Activated naive CD4-positive, alpha-beta T cell treated with anti-CD3 and anti-CD28 coated beads, Interleukin-2, amount 50 U/mL, for 16 hours (primary cell): Measurements from ENCODE around the gene ARPC2.

Experiments
- DNase-seq: peaks from one replicate; pipeline ENCODE4 v3.0.0-alpha.2; 2020

ARPC2 gene

DNA sequence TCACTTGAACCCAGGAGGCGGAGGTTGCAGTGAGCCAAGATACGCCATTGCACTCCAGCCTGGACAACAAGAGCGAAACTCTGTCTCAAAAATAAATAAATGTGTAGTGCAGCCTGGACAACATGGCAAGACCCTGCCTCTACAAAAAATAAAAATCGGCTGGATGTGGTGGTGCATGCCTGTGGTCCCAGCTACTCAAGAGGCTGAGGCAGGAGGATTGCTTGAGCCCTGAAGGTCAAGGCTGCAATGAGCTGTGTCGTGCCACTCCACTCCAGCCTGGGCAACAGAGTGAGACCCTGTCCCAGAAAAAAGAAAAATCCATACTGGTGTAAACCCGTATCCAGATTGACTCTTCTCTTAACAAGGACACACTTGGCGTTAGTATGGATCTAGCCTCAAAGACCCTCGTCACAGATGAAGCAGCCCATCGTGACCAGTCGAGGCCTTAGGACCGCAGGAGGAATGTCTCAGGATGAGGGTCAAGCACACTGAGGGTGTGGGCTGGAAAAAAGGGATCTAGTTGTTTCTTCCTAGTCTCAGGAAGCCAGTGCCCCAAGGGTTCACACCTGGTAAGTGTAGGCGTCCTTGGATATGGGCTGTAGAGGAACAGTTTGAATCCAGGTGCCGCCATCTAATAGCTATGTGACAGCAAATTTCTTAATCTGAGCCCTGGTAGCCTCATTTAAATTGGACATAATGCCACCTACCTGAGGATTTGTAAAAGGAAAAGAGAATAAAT lies 39.8 kb downstream of the ARPC2 start:
- DNase-seq: no peak

DNA sequence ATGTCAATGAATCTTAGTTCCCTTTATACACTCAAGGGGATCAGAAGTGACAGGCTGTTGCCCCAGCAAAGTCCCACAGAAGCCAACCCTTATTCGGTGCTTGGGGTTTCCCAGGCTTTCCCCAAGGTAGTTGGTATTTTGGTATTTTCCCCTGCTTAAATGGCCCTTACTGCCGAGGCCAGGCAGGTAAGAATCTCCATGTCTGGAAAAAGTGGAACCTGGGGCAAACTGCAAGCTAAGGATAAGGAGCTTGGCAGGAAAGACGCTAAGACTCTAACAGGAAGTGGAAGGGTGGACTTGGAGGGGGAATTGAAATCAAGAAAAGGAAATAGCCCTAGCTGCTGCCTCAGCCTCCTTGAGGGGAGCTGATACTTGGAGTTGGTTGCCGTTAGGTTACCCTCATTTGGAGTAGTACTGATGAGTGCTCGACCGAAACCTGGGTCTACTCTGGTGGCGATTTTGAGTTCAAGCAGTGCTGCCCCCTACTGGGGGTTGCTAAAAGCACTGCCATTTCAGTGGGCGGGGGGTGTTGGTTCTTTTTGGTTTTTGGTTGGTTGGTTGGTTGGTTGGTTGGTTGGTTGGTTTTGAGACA lies 40.5 kb downstream of the ARPC2 start:
- DNase-seq: peak; percentile 61

DNA sequence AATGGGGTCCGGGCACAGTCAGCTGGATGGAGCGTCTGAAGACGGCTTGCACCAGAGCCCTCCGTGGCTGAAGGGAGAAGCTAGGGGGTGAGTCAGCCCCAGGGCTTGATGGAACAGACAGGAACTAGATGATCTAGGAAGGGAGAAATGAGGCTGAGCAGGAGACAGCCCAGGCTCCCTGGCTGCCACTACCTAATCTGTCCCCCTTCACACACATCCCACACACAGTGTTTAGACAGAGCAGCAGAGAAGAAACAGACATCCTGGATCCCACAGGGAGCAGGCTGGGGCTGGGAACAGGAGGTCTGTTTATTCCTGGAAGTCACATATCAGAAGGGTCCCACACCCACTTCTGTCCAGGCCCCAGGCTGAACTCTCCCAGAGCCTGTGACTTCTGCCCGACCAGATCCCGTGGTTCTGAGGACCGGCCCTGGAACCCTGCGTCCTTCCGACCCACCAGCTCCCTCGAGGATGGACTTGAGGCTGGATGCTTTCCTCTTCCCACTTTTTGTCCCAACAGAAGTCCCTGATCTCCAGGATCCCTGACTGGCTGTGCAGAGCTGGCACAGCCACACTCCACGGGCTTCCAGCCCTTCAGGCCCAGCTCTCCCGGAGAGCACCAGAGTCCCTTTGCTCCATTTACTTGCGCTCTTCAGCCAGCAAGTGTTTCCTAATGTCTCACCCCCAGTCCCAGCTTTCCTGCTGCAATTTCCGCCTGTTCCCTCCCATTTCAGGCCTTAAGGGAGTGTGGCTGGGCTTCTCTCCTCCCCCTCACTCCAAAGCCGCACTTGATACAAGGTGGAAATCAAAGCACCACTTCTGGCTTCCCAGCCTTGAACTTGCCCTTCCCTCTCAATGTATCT lies 42.3 kb downstream of the ARPC2 start:
- DNase-seq: no peak

DNA sequence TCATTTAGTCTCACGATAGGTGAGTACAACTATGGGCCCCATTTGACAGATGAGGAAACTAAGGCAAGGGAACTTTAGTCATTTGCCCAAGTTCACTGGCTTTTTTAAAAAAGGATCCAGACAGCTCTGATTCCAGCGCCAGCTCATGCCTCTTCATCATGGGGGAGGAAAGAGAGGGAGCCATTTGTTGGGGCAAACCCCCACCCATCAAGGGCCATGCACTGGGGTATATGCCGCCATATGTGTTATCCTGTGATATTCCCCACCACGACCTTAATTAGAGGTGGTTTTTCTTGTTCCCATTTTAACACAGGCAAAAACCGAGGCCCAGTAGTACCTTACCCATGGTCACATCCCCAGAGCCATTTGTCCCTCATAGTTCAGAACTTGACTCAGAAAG lies 43.2 kb downstream of the ARPC2 start:
- no peak for DNase-seq

DNA sequence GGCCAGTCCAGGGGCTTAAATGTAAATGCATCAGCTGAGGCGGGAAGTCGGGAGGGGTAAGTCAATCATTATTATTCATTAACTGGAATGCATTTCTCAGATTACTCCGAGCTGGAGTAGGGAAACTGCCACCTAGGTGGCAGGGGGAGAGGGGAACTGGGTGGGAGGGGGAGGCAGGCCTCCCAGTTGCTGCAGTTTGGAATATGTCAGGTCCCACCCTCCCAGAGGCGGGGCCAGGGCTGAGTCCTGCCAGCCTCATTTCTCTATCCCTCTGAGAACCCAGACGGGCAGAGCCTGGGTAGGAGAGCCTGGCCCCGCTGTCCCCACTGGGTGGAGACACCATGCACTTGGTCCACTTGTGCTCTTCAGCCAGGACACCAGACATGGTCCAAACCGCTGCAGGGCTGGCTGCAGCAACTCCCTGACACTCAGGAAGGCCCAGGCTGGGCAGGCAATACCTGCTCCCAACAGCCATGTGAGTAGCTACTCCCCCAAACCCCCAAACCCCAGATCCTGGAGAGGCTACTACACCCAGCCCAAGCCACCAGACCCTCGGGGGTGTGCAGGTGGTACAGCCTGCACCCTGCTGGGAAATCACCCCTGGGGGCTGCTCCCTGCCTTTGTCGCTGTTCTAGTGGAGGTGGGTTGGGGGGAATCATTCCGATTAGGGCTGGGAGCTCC lies 43.9 kb downstream of the ARPC2 start, which contains the start of gene GPBAR1:
TSS of gene GPBAR1 (plus strand) at position 274 of the 681 bp plus-strand sequence. CDS start 1,710 bp downstream, outside the sequence.
- DNase-seq: no peak

DNA sequence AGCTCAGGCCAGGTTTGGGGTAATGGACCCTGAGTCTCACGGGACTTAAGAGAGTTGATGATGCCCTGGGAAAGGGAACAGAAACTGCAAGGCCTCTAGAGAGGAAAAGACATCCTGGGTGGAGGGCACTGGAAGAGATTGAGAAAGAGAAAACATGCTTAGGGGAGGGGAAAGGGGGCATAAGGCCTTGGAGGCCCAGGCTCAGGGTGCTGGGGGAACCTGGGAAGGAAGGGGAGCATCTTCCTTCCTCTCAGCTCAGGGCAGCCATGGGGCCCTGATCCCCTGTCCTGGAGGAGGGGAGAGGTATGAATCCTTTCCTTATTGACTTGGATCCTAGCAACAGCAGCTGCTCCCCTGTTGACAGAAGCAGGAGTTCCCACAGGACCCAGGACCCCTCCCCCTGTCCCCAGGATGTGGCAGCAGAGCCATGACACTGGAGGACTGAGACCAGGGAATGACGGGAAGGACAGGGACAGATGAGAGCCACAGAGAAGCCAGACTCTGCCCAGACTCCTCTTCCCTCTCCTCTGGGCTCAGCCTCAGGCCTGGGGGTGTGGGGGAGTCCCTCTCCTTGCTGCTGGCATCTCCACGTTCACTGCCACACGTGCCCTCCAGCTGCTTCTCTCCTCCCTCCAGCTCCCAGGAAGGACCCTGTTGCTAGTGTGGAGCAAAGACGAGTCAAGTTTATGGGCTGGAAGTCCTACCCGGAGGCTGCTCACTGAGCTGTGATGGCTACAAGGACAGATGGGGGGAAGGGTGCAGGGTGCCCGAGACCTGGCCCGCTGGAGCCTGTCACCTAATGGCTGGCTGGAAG lies 44.6 kb downstream of the ARPC2 start:
- no peak for DNase-seq

DNA sequence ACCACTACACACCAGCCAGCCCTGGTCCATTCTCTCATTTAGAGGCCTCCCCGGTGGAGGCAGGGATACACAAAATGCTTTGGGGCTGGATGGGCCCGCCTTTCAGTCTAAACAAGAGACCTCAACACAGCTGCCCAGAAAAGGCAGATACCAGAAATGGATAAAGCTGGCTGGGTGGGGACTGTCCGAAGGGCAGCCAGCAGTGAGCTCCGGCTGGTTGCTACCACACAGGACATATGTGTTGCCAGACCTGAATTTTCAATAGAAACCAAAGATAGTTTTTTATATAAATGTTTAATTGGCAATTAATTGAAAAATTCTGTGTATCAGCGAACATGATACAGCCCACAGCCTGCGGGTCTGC lies 45.2 kb downstream of the ARPC2 start:
- DNase-seq: no peak

DNA sequence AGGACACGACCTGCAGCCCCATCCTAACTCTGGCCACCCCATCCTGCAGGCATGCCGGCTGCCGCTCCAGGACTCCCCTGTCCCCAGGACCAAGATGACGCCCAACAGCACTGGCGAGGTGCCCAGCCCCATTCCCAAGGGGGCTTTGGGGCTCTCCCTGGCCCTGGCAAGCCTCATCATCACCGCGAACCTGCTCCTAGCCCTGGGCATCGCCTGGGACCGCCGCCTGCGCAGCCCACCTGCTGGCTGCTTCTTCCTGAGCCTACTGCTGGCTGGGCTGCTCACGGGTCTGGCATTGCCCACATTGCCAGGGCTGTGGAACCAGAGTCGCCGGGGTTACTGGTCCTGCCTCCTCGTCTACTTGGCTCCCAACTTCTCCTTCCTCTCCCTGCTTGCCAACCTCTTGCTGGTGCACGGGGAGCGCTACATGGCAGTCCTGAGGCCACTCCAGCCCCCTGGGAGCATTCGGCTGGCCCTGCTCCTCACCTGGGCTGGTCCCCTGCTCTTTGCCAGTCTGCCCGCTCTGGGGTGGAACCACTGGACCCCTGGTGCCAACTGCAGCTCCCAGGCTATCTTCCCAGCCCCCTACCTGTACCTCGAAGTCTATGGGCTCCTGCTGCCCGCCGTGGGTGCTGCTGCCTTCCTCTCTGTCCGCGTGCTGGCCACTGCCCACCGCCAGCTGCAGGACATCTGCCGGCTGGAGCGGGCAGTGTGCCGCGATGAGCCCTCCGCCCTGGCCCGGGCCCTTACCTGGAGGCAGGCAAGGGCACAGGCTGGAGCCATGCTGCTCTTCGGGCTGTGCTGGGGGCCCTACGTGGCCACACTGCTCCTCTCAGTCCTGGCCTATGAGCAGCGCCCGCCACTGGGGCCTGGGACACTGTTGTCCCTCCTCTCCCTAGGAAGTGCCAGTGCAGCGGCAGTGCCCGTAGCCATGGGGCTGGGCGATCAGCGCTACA lies 45.9 kb downstream of the ARPC2 start:
- DNase-seq: no peak

DNA sequence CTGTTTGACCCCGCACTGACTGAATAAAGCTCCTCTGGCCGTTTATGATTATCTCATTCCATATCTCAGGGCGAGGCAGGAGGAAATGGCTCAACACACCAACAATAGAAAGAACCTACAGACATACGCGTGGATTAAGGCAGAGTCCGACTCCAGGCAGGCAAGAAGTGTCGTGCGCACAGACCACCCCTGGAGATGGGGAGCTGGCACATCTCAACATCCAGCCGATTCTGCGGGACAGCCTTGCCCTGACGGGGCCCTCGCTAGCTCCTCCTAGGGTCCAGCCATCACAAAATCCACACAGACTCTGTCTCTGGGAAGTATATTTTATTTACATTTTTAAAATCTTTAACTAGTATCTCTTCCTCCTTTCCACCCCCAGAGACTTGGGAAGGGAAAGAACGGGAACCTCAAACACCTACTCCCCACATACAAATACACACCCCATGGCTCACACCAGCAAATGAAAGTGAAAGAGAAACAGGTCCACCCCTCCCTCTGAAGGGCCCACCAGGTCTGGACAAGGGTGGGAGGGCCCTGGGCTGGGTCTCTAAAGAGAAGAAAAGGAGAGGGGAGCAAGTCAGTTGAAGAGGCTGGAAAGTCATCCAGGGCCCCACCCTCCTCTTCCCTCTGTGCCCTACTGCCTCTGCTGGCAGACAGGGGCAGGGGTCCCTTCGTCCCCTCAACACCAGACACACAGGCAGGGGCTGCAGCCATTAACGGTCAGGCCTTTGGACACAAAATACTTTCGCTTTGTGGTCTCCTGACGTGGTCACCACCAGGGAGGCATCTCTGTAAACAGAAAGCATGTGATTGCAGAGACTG lies 47.0 kb downstream of the ARPC2 start:
- no peak for DNase-seq

DNA sequence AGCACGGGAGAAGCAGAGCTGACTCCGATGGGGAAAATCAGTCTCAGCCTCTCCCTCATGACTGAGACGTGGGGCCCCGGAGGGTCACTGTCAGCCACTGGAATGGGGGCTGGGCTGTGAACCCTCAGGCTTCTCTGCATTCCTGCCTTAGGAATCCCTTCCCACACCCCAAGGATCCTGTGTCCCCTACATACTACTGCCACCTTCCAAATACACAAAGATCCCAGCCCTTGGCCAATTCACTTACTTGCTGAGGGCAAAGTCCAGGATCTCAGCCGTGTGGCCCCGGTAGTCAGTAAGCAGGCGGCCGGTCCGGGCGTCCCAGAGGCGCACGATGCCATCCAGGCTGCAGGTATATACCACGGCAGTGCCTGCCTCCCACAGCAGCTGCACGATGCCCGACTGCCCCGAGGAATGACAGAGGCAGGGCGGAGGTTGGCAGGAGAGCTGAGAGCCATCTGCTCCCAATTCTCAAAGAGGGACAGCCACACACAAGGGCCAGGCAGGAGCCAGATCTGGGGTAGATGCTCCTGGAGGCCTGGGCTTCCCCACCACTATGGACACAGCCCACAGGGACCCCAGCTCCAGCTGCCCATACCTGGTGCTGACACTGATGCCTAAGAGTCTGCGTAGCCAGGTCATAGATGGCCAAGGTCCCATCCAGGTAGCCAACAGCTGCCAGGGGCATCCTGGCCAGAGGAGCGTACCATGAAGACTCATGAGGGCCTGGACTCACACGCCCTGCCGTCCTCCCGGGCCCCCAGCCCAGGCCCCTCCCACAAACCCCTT lies 48.0 kb downstream of the ARPC2 start:
- no peak for DNase-seq

DNA sequence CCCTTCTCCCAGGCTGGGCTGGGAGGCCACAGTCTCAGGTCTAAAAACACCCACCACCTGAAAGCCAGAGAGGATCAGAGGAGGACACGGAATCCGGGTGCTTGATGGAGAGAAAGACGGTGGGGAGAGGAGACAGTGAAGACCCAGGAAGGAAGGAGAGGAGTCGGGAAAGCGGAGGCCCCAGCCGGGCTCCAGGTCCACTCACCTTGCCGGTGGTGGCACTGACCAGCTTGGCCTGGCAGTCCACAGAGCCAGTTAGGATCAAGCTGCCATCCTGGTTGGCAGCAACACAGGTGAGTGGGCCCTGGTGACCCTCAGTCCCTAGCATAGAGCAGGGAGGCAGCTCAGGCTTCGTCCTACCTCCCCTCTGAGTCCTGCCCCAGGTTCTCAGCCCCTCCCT lies 48.6 kb downstream of the ARPC2 start:
- no peak for DNase-seq

DNA sequence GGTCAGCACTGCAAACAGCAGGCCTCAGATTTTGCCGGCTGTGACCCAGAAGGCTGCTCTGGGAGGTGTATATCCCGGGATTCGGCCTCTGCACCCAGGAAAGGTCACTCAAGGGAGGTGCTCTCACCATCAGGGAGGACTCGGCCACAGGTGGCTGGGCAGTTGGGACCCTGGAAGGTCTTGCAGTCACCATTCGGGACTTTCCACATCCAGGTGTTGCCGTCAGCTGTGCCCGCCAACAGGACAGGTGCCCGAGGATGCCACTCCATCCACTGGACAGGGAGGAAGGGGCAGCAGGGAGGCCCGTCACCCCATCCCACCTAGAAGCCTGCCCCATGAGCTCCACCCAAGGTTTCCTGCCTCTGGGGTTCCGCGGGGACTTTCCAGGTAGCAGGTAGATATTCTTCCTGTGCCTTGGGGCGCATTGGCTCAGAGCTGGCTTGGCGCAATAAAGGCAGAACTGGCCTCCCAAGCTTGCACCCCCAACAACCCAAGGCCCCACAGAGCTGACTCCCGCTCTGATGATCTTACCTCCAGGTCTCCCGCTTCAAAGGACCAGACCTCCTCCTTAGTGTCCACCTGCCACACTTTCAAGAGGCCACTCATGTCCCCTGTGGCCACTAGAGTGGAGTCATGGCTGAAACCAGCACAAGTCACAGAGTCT lies 49.5 kb downstream of the ARPC2 start:
- no peak for DNase-seq

DNA sequence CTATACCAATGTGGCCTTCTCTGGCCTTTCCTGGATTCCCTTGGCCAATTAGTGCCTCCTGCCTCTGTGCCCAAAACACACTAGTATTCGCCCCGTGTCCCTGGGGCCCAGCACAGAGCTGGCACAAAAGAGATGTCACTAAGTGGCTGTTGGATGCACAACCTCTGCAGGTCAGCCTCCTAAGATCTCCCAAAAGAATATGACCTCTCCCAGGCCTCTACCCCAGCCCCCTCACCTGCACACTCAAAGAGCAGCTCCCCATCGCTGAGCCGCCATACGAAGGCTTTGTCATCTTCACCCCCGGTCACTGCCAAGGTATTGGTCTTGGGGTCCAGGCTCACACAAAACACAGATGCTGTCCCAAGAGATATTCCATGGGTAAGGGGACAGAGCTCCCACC lies 50.3 kb downstream of the ARPC2 start:
- DNase-seq: no peak

DNA sequence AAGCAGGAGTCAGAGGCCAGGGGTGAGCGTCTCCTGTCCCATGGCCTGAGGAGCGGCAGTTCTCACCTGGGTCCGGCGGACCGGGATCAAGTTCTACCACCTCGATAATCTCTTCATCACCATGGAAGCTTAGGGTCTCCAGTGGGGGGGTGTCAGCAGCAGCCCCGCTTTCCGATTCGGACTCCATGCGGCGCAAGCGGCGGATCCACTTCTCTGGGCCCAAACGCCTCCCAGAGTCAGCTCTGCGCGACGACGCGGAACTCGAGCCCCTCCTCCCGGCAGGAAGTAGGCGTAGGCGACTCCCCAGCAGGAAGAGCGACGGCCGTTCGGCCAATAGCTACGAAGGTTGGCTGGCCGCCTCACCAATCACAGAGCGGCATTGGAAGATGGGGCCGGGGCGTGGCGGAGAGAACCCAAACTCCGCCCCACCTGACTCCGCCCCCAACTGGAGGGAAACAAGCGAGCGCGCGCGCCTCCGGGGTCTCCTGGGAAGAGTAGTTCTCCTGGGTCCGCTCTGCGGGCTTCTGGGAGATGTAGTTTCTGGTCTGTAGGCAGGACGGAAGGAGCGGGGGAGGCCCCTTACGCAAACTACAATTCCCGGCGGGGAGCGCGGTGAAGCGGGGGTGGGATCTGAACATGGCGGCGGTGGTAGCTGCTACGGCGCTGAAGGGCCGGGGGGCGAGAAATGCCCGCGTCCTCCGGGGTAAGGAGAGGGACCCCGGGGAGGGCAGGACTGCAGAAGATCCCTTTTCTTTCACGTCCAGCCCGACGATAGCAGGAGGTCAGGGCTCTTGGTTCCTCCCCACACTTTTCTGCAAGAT lies 53.1 kb downstream of the ARPC2 start, which contains the start of the genes AAMP and PNKD:
TSS of gene AAMP (minus strand) at position 238 of the 821 bp plus-strand sequence. CDS start at position 187, 51 bp downstream.
TSS of gene PNKD (plus strand) at position 620 of the 821 bp plus-strand sequence. CDS start at position 637, 17 bp downstream.
- DNase-seq: peak; percentile 100

DNA sequence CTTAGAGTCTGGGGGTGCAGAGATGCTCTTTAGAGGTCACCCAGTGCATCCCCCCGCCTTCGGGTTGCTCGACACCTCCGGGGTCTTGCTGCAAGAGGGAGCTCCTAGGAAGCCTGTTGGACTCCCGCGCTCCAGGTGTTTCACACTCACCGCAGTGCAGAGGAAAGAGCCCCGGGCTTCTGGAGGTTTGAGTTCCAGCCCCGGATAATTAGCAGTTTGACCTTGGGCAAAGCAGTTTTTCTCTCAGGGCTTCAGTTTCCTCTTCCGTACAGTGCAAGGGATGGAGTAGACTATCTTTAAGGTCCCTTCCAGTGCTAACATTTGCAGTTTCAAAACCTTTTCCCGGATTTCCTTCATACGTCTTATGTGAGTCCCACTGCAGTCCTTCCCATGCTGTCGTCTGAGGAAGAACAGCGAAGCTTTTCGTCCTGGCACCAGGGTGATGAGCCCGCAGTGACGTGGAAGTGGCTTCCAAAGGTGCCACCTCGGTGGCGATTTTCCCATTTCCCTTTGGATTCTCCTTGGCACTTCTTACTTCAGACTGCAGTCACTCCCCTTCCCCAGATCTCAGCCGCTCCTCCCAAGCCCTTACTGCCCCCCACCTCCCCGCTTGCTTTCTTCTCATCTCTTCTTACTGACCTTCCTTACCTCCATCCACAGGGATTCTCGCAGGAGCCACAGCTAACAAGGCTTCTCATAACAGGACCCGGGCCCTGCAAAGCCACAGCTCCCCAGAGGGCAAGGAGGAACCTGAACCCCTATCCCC lies 53.9 kb downstream of the ARPC2 start:
- DNase-seq: no peak

DNA sequence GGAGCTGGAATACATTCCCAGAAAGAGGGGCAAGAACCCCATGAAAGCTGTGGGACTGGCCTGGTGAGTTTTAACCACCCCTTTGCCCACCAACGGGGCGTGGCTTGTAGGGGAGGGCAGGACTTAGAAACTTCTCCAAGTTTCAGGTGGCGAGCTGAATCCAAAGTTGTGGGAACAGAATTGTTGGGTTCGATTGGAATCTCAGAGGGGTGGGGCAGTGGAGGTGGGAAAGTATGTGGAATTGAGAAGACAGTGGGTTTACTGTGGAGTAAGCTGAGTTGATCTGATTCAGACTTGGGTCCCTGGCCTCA lies 54.5 kb downstream of the ARPC2 start:
- no peak for DNase-seq
